NCI-H2107 (cell line): Measurements from ENCODE around the gene GBA3.

Experiments
- DNase-seq: peaks from one replicate; lab custom pipeline; 2025; lab: John Stamatoyannopoulos, UW

The GBA3 gene

GRCh38 chr4:22787753-22788375, 95.1 kb downstream of the GBA3 start:
- DNase-seq: no peak

- no peak for DNase-seq
These were observed 97.9 kb downstream of the GBA3 start for GRCh38 chr4:22790631-22791030.

GRCh38 chr4:22794732-22795131, 102.0 kb downstream of the GBA3 start:
- DNase-seq: no peak

- DNase-seq: no peak
These were observed 108.7 kb downstream of the GBA3 start for GRCh38 chr4:22801391-22801790.

GRCh38 chr4:22802876-22803275, 110.1 kb downstream of the GBA3 start:
- DNase-seq: no peak

- DNase-seq: no peak
These were observed 110.8 kb downstream of the GBA3 start for GRCh38 chr4:22803512-22803911.

- no peak for DNase-seq
These were observed 122.2 kb downstream of the GBA3 start for GRCh38 chr4:22814906-22815305.

- DNase-seq: no peak
These were observed 131.4 kb downstream of the GBA3 start for GRCh38 chr4:22824091-22824490.

- no peak for DNase-seq
These were observed 149.8 kb downstream of the GBA3 start for GRCh38 chr4:22842360-22843018.

GRCh38 chr4:22848332-22848731, 155.6 kb downstream of the GBA3 start:
- no peak for DNase-seq

- no peak for DNase-seq
These were observed 157.3 kb downstream of the GBA3 start for GRCh38 chr4:22850055-22850454.

- DNase-seq: no peak
These were observed 157.9 kb downstream of the GBA3 start for GRCh38 chr4:22850630-22851029.

- DNase-seq: no peak
These were observed 164.7 kb downstream of the GBA3 start for GRCh38 chr4:22857411-22857810.

- no peak for DNase-seq
These were observed 166.6 kb downstream of the GBA3 start for GRCh38 chr4:22859318-22859717.
